ENCODE measurements around the gene TTYH1.

GRCh38 chr19:54480051-54480450 is 64.8 kb downstream of the TTYH1 start:
- TF ChIP-seq GATA2 (IDR thresholded peaks at IDR 0.05; ENCODE audit: low read depth, low read length) (no peak), GATA3 (IDR thresholded peaks at IDR 0.05; ENCODE audit: low read depth, low read length) (no peak)

Measured in SH-SY5Y (cell line).